ENCODE results near the gene KCNIP4.

The KCNIP4 gene

DNA sequence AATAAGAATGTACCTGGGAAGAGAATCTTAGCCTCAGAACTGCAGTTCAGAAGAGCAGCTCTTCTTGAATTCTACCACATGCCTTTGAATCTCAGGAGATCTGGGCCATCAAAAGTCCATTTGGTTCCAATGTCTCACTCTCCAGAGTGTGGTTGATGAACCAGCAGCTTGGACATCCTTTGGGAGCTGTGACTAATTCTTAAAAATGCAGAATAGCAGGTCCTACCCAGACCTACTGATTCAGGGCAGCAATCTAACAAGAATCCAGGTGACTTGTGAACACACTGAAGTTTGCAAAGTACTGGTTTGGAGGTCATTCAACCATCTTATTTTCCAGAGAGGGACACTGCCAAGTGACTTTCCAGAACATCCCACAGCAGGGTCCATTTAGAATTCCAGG lies 1003.6 kb downstream of the KCNIP4 start:
- DNase-seq (ENCODE audit: low read depth), result no peak

DNA sequence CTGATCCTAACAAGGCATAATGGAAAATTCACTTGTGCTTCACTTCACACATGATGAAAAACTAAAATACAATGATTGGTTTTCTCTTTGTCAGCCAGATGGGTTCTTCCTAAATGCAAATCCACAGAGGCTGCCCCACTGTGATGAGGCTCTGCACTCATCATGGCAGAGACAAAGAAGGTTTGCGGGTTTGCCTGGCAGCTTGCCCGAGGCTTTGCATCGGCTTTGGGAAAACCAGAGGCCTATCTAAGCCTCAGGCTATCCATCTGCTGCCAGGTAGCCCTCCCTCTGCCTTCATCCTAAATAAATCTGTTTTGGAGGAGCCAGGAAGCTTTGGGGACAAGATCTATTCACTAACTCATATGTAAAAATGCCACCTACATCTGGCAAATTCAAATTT lies 1004.1 kb downstream of the KCNIP4 start:
- no peak for DNase-seq (ENCODE audit: low read depth)

DNA sequence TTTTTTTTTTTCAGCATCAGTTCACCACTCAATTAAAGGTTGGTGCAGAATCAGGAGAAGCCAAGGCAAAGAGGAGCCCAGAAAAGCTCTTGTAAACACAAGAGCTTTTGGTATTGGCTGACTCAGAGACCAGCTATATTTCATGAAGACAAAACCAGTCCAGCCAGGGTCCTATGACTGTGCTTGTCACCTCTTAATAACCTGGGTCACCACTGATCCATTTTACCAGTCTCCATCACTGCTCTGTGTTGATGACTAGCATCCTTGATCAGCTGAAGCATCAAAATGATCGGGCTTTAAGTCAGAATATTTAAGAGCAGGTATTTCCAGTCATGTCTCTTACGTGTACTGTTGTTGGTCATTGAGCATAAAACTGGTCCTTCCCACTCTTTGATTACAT lies 1010.4 kb downstream of the KCNIP4 start:
- no peak for DNase-seq (ENCODE audit: low read depth)

DNA sequence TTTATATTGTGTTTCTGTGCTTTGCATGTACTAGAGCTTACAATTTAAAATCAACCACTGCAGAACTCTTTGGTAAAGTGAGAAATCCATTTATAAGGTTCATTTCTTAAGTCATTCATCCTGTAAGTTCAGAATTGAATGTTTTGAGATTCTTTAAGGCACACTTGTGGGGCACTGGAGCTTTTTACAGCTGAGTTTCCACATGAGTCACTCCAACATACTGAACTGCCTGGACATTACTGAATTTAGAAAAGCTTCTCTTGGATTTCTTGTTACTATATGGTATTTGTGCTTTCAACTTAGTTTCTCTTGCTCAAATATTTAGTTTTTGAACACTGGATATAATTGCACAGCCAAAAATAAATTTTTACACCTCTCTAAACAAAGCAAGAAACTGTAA lies 1022.0 kb downstream of the KCNIP4 start:
- DNase-seq (ENCODE audit: low read depth), result no peak

DNA sequence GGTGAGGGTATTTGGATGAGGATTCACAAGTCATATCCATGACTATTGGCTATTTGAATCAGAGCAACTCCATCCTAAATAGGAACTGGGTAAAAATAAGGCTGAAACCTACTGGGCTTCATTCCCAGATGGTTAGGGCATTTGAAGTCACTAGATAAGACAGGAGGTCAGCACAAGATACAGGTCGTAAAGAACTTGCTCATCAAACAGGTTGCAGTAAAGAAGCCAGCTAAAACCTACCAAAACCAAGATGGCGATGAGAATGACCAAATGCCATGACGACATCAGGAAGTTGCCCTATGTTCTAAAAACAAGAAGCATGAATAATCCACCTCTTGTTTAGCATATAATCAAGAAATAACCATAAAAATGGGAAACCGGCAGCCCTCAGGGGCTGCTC lies 1023.4 kb downstream of the KCNIP4 start:
- no peak for DNase-seq (ENCODE audit: low read depth)

DNA sequence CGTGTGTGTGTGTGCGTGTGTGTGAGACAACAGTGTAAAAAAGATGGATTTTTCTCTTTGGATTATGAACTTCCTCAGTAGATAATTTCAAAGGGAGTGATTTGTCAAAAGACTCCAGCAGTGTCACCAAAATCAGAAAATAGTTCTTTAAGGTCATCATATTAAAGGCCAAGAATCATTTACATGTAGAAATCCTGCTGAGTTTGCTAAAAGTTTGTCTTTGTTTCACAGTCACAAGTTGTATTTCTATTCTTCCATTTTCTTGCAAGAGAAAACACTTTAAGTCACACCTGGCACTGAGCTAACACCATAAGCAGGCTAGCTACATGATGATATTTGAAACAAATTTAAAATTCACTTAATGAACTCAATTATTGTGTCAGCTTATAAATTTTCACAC lies 1025.6 kb downstream of the KCNIP4 start:
- DNase-seq (ENCODE audit: low read depth), result no peak

DNA sequence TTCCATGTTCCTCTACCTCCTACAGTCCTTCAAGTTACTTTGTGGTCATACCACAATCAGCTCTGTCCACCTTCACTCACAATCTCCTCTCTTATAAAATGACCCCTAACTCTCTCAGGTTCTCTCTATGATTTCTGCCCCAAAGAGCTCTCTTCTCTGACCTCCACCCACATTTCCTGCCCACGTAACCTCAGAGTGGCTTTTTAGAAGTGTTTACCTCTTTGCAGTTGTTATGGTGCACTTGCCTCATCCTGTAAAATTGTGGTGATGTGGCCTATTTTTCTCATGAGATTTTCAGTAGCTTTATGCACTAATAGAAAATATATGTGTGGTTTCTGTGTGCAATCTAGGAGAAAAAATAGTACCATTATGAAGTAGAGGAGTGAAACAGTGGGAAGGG lies 1032.5 kb downstream of the KCNIP4 start:
- DNase-seq (ENCODE audit: low read depth), result no peak

DNA sequence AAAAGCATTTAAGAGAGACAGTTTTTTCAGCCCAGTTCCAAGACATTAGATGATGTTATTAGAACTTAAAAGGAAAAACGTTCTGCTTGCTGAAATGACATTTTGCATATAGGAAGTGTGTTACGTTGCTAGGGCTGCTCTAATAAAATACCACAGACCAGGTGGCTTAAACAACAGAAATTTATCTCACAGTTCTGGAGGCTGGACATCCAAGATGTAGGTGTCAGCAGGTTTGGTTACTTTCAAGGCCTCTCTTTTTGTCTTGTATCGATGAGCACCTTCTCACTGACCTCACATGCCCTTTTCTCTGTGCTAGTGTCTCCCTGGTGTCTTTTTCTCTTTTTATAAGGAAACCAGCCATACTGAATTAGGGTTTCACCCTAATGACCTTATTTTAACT lies 1043.6 kb downstream of the KCNIP4 start:
- no peak for DNase-seq (ENCODE audit: low read depth)

DNA sequence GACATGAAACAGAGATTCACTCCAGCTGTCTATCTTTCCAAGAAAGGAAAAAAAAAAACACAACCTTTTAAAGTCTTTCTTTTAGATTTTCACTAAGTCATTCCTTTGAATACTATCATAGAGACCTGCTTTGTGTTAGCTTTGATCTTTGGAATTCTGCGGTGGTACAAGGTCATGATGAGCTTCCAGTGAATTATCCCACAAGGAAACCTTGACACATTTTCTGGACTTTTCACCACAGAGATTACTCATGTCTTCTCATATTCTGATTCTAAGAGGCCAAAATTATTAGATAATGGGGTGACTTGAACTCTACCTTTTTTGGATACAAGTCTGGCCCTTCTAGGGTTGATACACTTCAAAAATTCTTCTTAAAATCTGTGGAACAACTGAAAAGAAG lies 1046.7 kb downstream of the KCNIP4 start:
- DNase-seq (ENCODE audit: low read depth), result no peak

DNA sequence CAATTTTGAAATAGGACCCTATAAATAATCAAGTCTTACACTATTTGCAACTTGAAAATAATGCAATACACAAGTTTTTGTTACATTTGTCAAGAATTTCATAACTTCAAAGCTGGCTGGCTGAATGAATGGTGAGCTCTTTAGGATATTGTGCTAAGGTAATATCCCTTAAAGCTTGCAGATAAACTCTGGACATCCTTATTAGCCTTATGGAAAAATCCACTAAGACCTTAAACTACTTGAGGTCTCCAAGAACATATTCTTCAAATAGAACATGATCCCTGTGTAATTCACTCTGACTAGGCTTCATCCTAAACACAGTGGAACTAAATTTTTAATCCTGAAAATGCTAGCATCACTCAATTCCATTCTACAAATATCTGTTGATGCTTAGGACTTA lies 1049.0 kb downstream of the KCNIP4 start:
- no peak for DNase-seq (ENCODE audit: low read depth)

DNA sequence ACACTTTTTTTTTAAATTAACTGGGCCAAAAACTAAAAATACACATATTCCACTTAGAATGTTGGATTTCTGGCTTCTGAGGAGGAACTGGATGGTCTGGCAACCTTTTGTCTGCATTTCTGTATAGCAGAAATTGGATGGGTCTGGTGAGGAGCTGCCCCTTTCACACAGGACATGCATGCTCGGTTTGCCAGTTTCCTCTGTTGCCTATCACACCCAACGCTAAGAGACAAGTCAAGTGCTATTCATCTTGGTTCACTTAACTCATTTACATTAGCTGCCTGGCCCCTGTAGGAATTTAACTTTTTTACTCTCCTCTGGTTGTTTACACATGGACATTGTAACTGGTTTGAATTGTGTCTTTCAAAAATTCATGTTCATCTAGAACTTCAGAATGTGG lies 1052.6 kb downstream of the KCNIP4 start:
- no peak for DNase-seq (ENCODE audit: low read depth)

DNA sequence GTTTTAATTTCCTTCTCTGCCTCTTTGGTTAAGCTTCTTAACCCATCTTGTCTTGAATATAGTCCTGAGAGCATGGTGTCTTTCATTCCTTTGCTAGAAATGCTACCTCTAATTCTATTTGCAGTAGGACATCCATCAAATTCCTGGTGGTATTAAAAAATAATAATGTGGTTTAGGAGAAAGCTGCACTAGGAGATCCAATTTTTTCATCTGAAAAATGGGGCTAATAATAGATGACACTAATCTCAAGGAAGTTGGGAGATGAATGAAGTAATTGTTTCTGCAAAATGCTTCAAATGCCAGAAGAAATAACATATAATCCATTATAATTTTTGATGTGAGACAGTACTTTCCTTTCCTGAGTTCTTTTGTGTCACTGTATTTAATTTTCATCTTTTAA lies 1053.4 kb downstream of the KCNIP4 start:
- no peak for DNase-seq (ENCODE audit: low read depth)

DNA sequence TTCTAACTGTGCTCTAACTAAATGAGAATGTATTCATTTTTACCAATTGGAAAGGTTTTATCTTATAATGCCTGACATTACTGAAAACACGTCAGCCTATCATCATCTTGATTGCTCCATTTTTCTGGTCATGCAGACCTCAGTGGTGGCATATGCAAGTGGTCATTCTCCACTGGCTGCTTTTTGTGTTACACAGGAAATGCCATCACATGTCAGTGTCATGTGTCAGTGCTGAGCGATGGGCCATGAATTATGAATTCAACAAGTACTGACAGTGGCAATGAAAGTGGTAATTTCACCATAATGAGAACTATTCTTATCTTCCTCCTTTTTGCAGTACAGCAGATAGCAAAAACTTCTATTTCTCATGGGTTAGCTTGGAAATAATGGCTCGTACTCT lies 1057.8 kb downstream of the KCNIP4 start:
- DNase-seq (ENCODE audit: low read depth), result no peak

DNA sequence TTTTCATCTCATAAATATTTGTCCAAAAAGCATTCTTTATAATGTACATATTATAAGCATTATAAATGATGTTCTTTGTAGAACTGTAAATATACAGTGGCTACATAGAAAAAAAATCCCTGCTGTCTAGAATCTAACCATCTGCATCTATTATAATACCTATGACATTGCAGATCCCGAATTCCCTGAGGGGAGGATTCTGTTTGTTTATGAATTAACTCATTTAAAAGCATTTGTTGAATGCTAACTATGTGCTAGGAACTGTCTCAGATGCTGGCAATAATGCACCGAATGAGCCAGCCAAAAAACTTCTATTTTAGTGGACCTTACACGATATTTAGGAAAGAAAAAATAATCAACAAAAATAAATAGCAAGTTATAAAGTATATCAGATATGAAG lies 1058.7 kb downstream of the KCNIP4 start:
- DNase-seq (ENCODE audit: low read depth), result no peak

DNA sequence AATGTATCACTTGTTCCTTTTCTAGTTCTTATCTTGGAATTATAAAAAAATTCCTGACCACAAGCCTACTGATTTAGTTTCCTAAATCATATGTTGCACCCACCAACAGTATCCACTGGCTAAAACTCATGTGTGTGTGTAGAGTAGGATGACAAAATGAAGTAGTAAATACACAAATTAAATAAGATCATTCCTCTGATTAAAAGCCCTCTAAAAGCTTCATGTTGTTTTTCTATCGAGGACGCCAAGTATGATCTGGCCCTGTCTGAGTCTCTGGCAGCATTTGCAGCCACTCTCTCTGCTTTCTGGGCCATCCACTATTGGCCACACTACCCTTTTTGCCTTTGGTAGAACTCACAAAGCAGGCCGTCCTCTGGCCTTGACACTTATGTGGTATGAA lies 1064.9 kb downstream of the KCNIP4 start:
- DNase-seq (ENCODE audit: low read depth), result no peak

DNA sequence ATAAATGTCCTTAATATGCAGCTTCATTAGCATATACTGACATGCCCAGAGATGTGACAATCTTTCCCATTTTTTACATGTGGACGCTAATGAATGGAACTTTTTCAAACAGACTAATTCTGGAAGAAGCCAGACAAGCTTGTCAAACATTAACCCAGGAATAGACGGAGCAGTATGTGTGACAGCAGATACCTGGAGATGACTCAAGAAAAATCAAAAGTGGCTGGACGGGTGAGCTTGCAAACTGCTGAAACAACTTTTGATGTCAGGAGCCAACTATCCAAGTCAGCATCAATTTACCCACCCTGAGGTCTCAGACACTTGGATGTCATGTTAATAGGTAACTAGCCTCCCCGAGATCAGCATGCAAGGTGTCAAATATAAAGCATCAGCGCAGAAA lies 1065.3 kb downstream of the KCNIP4 start:
- DNase-seq (ENCODE audit: low read depth), result no peak

DNA sequence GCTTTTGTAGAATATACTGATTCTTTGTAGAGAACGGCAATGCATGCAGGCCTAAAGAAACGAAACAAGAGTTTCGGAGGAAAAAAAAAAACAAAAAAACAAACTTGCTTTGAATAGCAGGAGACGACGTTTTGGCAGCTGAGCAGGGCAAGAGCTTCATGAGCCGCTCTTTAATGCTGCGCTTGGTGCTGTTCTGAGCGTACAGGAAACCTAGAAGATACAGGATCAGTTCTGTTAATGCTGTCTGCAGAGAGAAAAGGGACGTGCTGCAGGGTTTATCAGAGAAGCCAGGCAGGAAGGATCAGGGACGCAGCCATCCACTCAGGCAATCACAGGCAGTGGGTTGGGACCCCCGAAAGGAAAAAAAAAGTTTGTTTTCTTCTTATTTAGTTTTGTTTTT lies 1066.1 kb downstream of the KCNIP4 start:
- DNase-seq (ENCODE audit: low read depth), result no peak

DNA sequence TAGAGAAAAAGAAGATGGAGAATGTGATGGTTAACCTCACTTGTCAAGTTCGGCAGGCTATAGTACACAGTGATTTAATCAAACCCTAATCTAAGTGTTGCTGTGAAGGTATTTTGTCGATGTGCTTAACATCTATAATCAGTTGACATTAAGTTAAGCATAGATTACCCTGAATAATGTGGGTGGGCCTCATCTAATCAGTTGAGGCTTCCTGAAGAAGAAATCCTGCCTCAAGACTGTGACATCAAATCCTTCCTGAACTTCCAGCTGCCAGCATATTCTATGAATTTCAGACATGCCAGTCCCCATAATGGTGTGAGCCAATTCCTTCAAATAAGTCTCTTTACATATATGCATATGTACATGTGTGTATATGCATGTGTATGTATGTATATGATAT lies 1066.9 kb downstream of the KCNIP4 start:
- DNase-seq (ENCODE audit: low read depth), result no peak

DNA sequence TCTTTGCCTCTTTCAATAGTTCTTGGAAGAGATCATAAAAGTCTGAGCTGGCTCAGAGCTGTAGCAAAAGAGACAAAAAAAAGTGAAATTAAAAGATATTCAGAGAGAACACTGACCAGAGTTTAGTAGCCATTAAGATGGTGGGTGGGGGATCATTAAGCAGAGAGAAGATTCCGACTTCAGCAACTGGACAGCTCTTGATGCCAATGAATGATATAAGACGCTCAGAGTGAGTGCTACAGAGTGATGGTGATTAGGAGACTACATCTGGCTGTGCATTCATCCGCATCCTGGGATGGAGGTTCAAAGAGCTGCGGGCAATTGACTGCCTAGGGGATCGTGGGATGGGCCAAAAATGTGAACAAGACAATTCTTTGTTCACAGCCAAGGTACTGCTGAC lies 1069.8 kb downstream of the KCNIP4 start:
- no peak for DNase-seq (ENCODE audit: low read depth)

DNA sequence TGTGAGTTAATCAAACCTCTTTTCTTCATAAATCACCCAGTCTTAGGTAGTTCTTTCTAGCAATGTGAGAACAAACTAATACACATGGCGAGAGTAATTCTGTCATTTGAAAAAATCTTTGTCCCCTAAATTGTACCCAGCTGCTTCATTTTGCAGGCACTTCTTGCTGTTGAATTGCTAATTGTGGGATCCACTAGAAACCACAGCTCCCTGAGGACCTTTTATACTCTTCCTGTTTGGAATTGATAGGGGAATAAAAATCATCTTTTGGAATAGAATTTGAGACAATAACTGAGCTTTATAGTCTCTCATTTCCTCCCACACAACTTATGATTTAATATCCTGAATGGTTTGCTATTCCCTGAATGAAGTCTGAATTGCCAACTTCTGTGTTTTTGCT lies 1078.1 kb downstream of the KCNIP4 start:
- DNase-seq (ENCODE audit: low read depth), result no peak

DNA sequence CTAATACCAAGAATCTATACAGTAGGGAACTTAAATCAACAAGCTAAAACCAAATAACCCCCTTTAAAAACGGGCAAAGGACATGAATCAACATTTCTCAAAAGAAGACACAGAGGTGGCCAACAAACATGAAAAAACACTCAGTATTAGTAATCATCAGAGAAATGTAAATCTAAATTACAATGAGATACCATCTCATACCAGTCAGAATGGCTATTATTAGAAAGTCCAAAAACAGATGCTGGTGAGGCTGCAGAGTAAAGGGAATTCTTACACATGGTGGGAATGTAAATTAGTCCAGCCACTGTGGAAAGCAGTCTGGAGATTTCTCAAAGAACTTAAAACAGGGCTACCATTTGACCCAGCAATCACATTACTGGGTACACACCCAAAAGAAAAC lies 1080.5 kb downstream of the KCNIP4 start:
- no peak for DNase-seq (ENCODE audit: low read depth)

DNA sequence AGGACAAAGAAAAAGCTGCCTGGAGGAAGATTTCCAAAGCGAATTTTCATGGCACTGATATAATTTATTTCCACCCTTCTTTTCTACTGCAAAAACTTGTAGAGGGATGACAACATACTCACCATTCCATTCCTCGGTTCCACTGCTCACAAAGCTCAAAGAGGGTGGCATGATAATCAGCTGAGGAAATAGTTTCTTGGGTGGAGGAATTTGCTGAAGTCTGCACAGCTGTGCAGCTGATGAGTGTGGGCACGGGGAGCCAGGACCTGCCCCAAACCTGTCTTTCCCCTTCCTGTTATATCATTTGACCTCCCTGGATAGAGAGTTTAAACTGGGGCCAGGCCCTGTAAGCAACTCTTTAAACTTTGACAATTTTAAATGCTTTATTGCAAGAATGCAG lies 1087.7 kb downstream of the KCNIP4 start:
- DNase-seq (ENCODE audit: low read depth), result no peak

DNA sequence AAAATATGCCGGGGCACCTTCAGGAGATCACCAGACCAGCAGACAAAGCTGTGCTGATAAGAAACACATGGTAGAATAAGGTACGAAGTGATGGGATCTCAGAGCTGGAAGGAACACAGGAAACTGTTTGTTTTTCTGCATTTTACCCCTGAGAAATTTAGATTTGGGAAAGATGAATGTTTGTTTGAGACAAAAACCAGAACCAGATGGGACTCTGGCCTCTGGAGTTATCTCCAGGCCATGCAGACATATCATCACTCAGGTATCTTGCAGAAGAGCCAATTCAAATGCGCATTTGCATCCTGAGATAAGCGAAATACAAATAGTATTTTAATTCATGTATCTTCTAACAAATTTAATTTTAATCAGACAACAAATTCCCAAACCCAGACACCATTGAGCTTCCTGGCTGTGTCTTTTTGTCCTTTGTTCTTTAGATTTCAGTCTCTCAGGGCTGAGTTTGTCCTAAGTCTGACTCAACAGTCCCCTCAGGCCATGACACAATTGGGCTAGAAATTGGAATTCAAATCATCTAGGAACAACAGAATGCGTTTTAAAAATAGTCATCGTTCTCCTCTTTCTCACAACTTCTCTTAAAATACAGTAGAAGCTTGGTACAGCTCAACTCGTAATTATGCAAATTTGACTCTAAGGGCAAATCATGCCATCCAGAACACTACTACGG lies 1089.3 kb downstream of the KCNIP4 start:
- DNase-seq (ENCODE audit: low read depth), result no peak

DNA sequence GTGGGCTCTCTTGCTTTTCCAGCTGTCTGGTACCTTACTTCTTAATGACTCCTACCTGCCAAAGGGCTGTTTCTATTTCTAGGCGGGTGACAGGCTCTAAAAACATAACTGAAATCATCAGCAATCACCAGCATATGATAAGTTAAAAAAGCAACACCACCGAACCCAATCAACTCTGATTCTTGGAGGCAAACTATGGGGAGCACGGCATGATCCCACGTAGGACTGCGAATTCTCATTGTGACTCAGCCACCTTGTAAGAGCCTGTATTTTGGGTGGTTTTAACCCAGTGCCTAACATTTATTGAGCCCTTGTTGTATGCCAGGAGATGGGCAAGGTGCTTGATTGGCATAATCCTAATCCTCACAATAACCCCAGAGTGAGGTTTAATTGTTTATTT lies 1091.5 kb downstream of the KCNIP4 start:
- DNase-seq (ENCODE audit: low read depth), result no peak
